ENCODE measurements around the gene GRK4. TPM values are rescaled to one million over a fixed set of nuclear protein-coding genes. Genes with fewer than 3 reads are reported as not detected.

Gene GRK4
- total RNA-seq, 1 donor from 2014 or later: 10.5 TPM

DNA sequence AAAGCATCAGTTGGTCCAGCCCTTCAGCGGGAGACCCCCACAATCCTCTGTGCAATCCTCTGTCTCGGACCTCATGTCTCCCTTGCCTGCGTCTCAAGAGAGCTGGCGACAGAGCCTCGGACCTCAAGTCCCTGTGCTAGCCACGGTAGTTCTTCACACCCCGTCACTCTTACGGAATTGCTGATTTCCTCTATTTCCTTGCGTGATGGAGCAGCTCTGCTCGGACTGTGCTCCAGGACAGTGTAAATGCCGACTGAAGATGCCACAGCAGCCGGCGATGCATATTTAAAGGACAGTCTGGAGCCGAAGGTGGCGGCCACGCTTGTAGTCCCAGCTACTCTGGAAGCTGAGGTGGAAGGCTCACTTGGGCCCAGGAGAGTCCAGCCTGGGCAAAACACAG lies 1.9 kb downstream of the GRK4 start:
- Mint-ChIP-seq H3K27me3 (ENCODE audit: unreplicated experiment) (no peaks in the 10 kb centered on the region), H3K9me3 (ENCODE audit: unreplicated experiment) (no peaks in the 10 kb centered on the region), H3K4me1 (ENCODE audit: unreplicated experiment) (peaks cover 19% of the 10 kb centered on the region), H3K4me3 (ENCODE audit: unreplicated experiment) (peak overlapping the region; percentile 91), H3K36me3 (ENCODE audit: unreplicated experiment) (no peaks in the 10 kb centered on the region), H3K27ac (ENCODE audit: unreplicated experiment) (no peak overlapping the region)
- no peak for DNase-seq (ENCODE audit: extremely low spot score, unreplicated experiment)
- TF ChIP-seq, protein P1, sequence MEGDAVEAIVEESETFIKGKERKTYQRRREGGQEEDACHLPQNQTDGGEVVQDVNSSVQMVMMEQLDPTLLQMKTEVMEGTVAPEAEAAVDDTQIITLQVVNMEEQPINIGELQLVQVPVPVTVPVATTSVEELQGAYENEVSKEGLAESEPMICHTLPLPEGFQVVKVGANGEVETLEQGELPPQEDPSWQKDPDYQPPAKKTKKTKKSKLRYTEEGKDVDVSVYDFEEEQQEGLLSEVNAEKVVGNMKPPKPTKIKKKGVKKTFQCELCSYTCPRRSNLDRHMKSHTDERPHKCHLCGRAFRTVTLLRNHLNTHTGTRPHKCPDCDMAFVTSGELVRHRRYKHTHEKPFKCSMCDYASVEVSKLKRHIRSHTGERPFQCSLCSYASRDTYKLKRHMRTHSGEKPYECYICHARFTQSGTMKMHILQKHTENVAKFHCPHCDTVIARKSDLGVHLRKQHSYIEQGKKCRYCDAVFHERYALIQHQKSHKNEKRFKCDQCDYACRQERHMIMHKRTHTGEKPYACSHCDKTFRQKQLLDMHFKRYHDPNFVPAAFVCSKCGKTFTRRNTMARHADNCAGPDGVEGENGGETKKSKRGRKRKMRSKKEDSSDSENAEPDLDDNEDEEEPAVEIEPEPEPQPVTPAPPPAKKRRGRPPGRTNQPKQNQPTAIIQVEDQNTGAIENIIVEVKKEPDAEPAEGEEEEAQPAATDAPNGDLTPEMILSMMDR (IDR thresholded peaks at IDR 0.05): no peak

DNA sequence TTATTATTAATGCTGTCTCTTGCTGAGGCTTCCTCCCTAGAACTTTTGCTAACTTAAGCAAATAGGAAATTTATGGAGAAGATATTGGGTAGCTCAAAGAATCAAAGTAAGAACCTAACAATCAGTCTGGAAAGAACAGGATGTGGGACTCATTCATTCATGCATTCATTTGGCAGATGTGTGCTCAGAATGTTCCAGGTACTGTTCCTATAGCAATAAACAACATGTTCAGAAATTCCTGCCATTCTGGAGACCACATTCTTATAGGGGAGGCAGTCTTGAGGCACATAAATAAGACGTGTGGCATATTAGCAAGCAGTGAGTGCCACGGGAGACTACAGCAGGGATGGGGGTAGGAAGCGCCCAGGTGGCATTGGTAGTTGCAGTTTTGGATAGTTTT lies 5.0 kb downstream of the GRK4 start:
- Mint-ChIP-seq H3K9me3 (ENCODE audit: unreplicated experiment) (no peaks in the 10 kb centered on the region), H3K27me3 (ENCODE audit: unreplicated experiment) (no peaks in the 10 kb centered on the region), H3K4me1 (ENCODE audit: unreplicated experiment) (peaks cover 6% of the 10 kb centered on the region), H3K36me3 (ENCODE audit: unreplicated experiment) (peaks cover 2% of the 10 kb centered on the region), H3K27ac (ENCODE audit: unreplicated experiment) (no peak overlapping the region), H3K4me3 (ENCODE audit: unreplicated experiment) (no peak overlapping the region)
- TF ChIP-seq, protein P1 (IDR thresholded peaks at IDR 0.05): no peak
- no peak for DNase-seq (ENCODE audit: extremely low spot score, unreplicated experiment)

GRCh38 chr4:2971275-2971674 lies 7.9 kb downstream of the GRK4 start:
- no peaks in the 10 kb centered on the region for H3K27me3 Mint-ChIP-seq (ENCODE audit: unreplicated experiment)
- peaks cover 2% of the 10 kb centered on the region for H3K36me3 Mint-ChIP-seq (ENCODE audit: unreplicated experiment)
- TF ChIP-seq, protein P1 (IDR thresholded peaks at IDR 0.05): no peak
- H3K9me3 Mint-ChIP-seq (ENCODE audit: unreplicated experiment): no peaks in the 10 kb centered on the region
- no peaks in the 10 kb centered on the region for H3K4me1 Mint-ChIP-seq (ENCODE audit: unreplicated experiment)
- no peak for DNase-seq (ENCODE audit: extremely low spot score, unreplicated experiment)
- no peak overlapping the region for H3K4me3 Mint-ChIP-seq (ENCODE audit: unreplicated experiment)
- no peak overlapping the region for H3K27ac Mint-ChIP-seq (ENCODE audit: unreplicated experiment)

- Mint-ChIP-seq H3K9me3 (ENCODE audit: unreplicated experiment) (no peaks in the 10 kb centered on the region), H3K27ac (ENCODE audit: unreplicated experiment) (no peak overlapping the region), H3K27me3 (ENCODE audit: unreplicated experiment) (peaks cover 4% of the 10 kb centered on the region), H3K4me3 (ENCODE audit: unreplicated experiment) (no peak overlapping the region), H3K36me3 (ENCODE audit: unreplicated experiment) (peaks cover under 1% of the 10 kb centered on the region), H3K4me1 (ENCODE audit: unreplicated experiment) (peaks cover 2% of the 10 kb centered on the region)
- TF ChIP-seq, protein P1 (IDR thresholded peaks at IDR 0.05): no peak
- no peak for DNase-seq (ENCODE audit: extremely low spot score, unreplicated experiment)
Measured at GRCh38 chr4:2977211-2978088, 14.1 kb downstream of the GRK4 start.

DNA sequence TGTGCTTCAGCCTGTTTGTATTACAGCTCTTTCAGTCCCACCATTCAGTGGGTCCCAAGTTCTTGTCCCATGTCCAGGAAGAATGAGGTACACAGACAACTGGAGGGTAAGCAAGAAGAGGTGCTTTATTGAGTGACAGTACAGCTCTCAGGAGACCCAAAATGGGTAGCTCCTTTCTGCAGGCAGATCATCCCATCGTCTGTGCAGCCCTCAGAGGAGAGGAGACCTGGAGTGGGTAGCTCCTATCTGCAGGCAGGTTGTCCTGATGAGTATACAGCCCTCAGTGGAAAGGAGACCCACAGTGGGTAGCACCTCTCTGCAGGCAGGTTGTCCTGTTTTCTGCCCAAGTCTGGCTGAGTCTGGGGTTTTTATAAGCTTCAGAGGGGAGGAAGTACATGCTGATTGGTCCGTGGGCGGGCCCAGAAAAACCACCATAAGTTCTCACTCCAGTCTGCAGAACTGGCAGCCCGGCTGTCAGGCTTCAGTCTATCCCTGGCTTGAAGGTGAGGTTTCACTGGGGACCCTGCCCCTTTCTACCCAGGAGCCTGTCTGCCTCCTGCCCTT lies 18.0 kb downstream of the GRK4 start:
- H3K27me3 Mint-ChIP-seq (ENCODE audit: unreplicated experiment): peaks cover 17% of the 10 kb centered on the region
- peaks cover 2% of the 10 kb centered on the region for H3K4me1 Mint-ChIP-seq (ENCODE audit: unreplicated experiment)
- no peak overlapping the region for H3K27ac Mint-ChIP-seq (ENCODE audit: unreplicated experiment)
- no peaks in the 10 kb centered on the region for H3K9me3 Mint-ChIP-seq (ENCODE audit: unreplicated experiment)
- DNase-seq (ENCODE audit: extremely low spot score, unreplicated experiment): no peak
- no peak overlapping the region for H3K4me3 Mint-ChIP-seq (ENCODE audit: unreplicated experiment)
- TF ChIP-seq, protein P1 (IDR thresholded peaks at IDR 0.05): no peak
- no peaks in the 10 kb centered on the region for H3K36me3 Mint-ChIP-seq (ENCODE audit: unreplicated experiment)

Measured in osteocyte (in vitro differentiated cells).